HG02870 (cell line): ENCODE measurements around the gene SIRT2.
"Not testable (repeated sequence)": the region's sequence is repeated elsewhere in the genome, so short reads cannot be mapped to it uniquely, and the experiment has no call there.

Experiments used
- ATAC-seq: cut with Tn5 transposase; IDR thresholded peaks from one replicate; pipeline ENCODE4 v1.9.1; 2021; ENCODE audit warnings: mild to moderate bottlenecking, moderate library complexity; ENCODE audit not compliant: unreplicated experiment

Gene SIRT2

GRCh38 chr19:38898788-38899446 is 501 bp downstream of the SIRT2 start:
- ATAC-seq, result no peak

GRCh38 chr19:38894968-38895367 is 4.5 kb downstream of the SIRT2 start:
- no peak for ATAC-seq

DNA sequence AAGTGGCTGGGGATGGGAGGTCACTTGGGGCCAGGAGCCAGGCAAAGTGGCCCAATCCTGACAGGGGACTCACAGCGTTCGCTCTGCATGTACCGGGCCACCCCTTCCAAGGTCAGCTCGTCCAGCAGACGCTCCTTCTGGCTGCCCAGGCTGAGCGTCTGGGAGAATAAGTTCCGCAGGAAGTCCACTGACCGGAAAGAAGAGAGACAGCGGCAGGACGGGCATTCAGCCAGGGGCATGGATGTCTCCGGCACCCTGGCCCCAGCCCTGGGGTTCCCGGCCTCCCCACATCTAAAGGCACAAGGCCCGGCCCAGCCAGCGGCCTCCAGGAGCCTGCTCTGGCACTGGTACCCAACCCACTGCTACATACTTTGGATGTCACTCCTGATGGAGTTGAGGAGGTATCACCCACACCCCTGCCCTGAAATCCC is 6.1 kb downstream of the SIRT2 start:
- ATAC-seq, result no peak

GRCh38 chr19:38892841-38893240 is 6.6 kb downstream of the SIRT2 start:
- ATAC-seq, result no peak

DNA sequence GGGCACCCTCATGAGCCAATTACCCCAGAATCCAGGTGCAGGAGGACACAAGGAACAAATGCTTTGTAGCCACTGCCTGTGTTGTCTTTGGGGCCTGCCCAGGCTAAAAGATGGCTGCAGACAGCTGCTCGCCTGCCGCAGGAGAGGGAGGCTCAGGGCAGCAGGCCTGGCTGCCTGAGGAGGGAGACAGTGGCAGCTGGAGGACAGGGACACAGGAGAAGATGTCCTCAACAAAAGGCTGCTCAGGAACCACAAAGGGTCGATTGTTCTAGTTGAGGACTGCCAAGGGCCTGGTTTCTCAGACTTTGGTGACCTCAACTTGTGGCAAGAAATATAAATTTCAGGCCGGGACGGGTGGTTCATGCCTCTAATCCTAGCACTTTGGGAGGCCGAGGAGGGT is 7.6 kb downstream of the SIRT2 start:
- no peak for ATAC-seq

DNA sequence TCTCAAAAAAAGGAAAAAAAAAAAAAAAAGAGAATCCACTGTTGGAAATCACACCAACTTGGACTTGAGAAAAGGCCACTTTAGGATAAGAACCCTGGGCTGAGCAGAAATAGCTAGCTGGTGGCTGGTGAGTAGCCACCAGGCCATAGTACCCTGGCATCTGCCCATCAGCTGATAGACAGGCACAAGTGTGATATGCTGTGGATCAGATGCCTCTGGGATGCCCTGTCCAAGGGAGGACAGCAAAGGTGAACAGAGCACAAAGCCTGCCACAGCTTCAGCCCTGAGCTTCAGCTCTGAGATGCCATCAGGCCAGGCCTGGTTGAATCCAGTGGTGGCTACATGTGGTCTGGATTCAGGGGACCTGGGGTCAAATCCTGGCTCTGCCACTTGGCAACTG is 8.7 kb downstream of the SIRT2 start:
- ATAC-seq, result no peak

DNA sequence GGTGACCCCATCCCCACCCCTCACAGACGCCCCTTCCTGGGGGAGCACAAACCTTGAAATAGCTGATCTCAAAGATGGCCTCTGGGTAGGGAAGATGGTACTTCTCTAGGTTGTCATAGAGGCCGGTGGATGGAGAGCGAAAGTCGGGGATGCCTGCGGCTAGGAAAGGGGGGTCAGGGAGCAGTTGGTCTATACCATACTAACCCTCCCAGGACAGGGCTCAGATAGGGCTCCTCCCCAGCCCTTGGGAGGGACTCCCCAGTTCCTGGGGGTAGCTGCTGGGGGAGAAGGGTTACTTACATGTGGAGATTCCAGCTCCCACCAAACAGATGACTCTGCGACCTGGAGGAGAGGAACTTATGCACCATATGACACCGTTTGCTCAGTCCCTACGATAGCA is 9.6 kb downstream of the SIRT2 start:
- no peak for ATAC-seq

GRCh38 chr19:38888876-38889275 is 10.5 kb downstream of the SIRT2 start:
- ATAC-seq, result no peak

DNA sequence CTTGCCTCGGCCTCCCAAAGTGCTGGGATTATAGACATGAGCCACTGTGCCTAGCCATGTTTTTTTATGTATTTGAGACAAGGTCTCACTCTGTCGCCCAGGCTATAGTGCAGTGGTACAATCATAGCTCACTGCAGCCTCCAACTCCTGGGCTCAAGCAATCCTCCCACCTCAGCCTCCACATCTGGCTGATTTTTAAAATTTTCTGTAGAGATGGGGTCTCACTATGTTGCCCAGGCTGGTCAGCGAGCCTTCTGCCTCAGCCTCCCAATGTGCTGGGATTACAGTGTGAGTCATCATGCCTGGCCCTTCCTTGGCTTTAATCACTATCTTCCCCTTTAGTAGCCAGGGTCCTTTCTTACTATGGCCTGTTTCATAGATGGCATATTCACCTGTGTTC is 14.7 kb downstream of the SIRT2 start:
- not testable (repeated sequence) for ATAC-seq

- ATAC-seq, result no peak
Measured at GRCh38 chr19:38883286-38883685, 16.1 kb downstream of the SIRT2 start.

DNA sequence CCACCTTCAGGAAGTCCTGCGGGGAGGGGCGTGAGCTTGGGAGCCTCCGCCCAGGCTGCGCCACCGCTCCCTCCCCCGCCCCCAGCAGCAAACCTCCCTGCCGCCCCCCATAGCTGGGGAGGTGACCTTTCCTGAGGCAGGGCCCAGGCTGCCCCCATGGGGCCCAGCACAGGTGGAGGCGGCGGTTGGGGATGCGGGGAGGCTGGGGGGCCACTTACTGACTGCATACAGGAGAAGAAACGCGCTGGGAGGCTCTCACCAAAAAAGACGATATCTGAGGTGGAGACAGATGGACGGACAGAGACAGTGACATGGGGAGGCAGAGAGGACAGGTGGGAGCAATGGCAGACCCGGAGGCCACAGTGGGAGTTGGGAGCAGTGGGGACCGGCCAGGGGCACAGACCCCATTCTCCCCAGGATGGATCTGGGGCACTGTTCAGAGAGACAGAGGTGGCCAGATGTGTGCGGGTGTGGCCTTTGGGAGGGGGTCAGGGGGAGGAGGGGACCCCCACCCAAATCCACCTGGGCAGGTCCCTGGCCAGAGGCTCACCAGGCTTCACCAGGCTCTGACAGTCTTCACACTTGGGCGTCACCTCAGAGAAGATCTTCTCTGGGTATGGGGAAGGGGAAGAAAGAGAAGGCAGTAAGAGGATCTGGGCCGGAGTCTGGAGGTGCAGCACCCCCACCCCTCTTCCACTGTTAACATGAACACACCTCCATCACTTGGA is 18.4 kb downstream of the SIRT2 start:
- ATAC-seq, result no peak

DNA sequence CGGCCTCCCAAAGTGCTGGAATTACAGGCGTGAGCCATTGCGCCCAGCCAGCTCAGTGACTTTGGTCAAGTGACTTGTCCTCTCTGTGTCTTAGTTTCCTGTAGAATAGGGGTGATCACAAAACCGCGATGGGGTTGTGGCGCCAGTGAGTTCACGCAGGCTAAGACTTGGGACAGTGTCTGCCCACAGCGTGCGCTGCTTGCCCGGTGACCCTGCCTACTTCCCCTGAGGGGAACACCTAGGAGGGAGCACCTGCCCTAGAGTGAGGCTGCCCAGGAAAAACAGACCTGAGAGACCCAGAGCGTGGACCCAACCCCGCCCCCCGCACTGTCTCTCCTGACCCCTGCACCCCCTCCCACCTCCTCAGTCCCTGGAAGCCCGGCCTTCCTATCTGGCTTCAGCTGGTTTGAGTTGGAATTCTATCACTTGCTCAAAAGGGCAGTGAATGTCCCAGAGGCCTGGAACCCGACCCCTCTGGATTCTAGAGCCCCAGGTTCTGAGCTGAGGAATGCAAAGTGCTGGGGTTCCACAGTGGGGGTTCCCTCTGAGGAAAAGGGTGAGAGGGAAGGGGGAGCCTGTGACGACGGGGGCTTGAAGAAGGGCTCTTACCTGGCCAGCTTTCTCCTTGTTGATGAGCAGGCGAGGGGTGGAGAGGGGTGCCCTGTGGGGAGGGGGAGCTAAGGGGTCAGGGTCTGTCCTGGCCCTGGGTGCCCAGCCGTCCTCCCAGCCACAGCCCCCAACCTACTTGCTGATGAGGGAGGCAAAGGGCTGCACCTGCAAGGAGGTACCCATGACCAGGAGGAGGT is 19.1 kb downstream of the SIRT2 start:
- no peak for ATAC-seq

- no peak for ATAC-seq
Measured at GRCh38 chr19:38879400-38879751, 20.0 kb downstream of the SIRT2 start.

- no peak for ATAC-seq
Measured at GRCh38 chr19:38878575-38879399, 20.6 kb downstream of the SIRT2 start.

DNA sequence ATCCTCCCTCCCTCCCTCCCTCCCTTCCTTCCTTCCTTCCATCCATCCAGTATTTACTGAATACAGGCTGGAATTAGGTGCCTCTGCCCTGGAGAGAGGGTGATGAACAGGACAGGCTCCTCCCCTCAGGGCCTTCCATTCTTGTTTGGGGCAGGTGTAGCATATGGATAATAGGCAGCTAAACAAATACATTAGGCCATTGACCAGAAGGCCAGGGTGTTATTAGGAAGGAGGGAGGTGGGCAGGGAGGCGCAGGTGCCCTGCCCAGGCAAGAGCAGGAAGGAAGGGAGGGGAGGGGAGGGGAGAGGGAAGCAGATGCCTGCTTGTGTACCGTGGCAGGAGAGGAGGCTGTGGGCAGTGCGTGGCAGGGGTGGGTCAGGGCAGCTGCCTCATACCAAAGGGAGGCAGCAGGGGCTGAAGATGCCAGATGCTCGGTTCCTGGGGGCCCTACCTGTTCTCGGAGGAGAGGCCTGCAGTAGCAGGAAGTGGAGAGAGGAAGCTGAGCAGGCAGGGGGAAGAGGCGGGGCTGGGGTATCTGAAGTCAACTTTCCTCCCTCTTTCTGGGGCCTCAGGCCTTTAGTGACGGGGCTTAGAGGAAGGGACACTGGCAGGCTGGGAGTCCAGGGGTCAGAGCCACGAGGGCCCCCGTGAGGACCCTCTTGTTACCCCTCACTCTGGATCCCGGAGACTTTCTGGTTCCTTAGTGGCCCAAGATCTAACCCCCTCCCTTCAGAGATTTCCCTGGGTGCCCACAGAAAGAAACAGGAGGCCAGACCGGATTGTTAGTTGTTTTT is 21.4 kb downstream of the SIRT2 start, which contains the start of gene RINL:
Gene RINL (minus strand): TSS at position 495 of the 794 bp plus-strand sequence. CDS start 1,533 bp downstream, outside the sequence.
- no peak for ATAC-seq

GRCh38 chr19:38875656-38876395 is 23.6 kb downstream of the SIRT2 start:
- ATAC-seq, result no peak

DNA sequence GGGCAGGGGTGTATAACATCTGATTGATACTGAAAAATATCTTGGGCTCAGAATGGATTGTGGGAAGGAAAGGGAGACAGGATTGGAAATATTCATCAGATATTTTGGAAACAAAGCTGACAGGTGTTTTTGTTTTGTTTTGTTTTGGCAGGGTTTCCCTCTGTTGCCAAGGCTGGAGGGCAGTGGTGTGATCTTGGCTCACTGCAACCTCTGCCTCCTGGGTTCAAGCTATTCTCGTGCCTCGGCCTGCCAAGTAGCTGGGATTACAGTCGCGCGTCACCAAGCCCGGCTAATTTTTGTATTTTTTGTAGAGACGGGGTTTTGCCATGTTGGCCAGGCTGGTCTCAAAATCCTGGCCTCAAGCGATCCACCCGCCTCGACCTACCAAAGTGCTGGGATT is 26.0 kb downstream of the SIRT2 start:
- ATAC-seq, result not testable (repeated sequence)

DNA sequence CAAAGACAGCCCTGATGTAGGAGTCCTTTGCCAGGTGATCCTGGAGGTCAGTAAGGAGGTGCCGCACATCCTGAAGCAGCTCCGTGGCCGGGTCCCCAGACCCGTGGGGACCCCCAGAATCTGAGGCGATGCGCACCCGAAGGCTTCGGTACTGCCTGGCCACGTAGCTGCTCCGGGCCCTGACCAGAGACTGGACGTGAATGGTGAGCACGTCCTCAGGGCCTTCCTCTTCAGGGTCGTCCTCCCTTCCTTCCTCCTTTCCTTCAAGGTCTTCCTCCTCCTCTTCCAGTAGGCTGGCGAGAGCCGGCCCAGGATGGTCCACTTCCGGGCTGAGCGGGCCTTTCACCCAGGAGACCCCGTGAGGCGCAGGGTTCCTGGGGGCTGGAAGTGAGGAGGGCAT is 28.8 kb downstream of the SIRT2 start:
- no peak for ATAC-seq

GRCh38 chr19:38869836-38870607 is 29.4 kb downstream of the SIRT2 start:
- peak; percentile 50 for ATAC-seq
